ENCODE measurements around the gene TSPEAR. TPM values are rescaled to one million over a fixed set of nuclear protein-coding genes. Genes with fewer than 3 reads are reported as not detected.

The TSPEAR gene
- total RNA-seq, 1 experiment from 2014 or later: not detected

- TF ChIP-seq CTCF (IDR thresholded peaks at IDR 0.05; ENCODE audit: unreplicated experiment): no peak
- no peak overlapping the region for H3K27ac Mint-ChIP-seq (ENCODE audit: unreplicated experiment)
- H3K4me1 Mint-ChIP-seq (ENCODE audit: low read depth, unreplicated experiment): no peaks in the 10 kb centered on the region
- intact Hi-C loops (cut with micrococcal nuclease; ENCODE audit: unreplicated experiment): no loop called here
- peaks cover 41% of the 10 kb centered on the region for H3K27me3 Mint-ChIP-seq (ENCODE audit: unreplicated experiment)
- H3K9me3 Mint-ChIP-seq (ENCODE audit: low read depth, unreplicated experiment): no peaks in the 10 kb centered on the region
- CTCF ChIA-PET: no interaction called here
- no peak overlapping the region for H3K4me3 Mint-ChIP-seq (ENCODE audit: low read depth, unreplicated experiment)
- BruUV-seq (replicated peaks): no TSS peak
- DNase-seq: no peak
- no peaks in the 10 kb centered on the region for H3K36me3 Mint-ChIP-seq (ENCODE audit: insufficient read depth, unreplicated experiment)
Measured at GRCh38 chr21:44531606-44532564, 179.5 kb downstream of the TSPEAR start.

GRCh38 chr21:44530903-44531605 is 180.3 kb downstream of the TSPEAR start:
- intact Hi-C loops (cut with micrococcal nuclease; ENCODE audit: unreplicated experiment): no loop called here
- no peak for DNase-seq
- Mint-ChIP-seq H3K4me3 (ENCODE audit: low read depth, unreplicated experiment) (no peak overlapping the region), H3K27me3 (ENCODE audit: unreplicated experiment) (peaks cover 41% of the 10 kb centered on the region), H3K9me3 (ENCODE audit: low read depth, unreplicated experiment) (no peaks in the 10 kb centered on the region), H3K4me1 (ENCODE audit: low read depth, unreplicated experiment) (no peaks in the 10 kb centered on the region), H3K27ac (ENCODE audit: unreplicated experiment) (no peak overlapping the region), H3K36me3 (ENCODE audit: insufficient read depth, unreplicated experiment) (no peaks in the 10 kb centered on the region)
- no TSS peak for BruUV-seq (replicated peaks)
- CTCF ChIA-PET: no interaction called here
- TF ChIP-seq CTCF (IDR thresholded peaks at IDR 0.05; ENCODE audit: unreplicated experiment): no peak

GRCh38 chr21:44530221-44530902 is 181.0 kb downstream of the TSPEAR start:
- TF ChIP-seq CTCF (IDR thresholded peaks at IDR 0.05; ENCODE audit: unreplicated experiment): no peak
- Mint-ChIP-seq H3K4me1 (ENCODE audit: low read depth, unreplicated experiment) (no peaks in the 10 kb centered on the region), H3K27ac (ENCODE audit: unreplicated experiment) (no peak overlapping the region), H3K36me3 (ENCODE audit: insufficient read depth, unreplicated experiment) (no peaks in the 10 kb centered on the region), H3K4me3 (ENCODE audit: low read depth, unreplicated experiment) (no peak overlapping the region), H3K9me3 (ENCODE audit: low read depth, unreplicated experiment) (no peaks in the 10 kb centered on the region), H3K27me3 (ENCODE audit: unreplicated experiment) (peaks cover 41% of the 10 kb centered on the region)
- CTCF ChIA-PET: no interaction called here
- no peak for DNase-seq
- no TSS peak for BruUV-seq (replicated peaks)
- intact Hi-C loops (cut with micrococcal nuclease; ENCODE audit: unreplicated experiment): no loop called here

- no peak overlapping the region for H3K4me3 Mint-ChIP-seq (ENCODE audit: low read depth, unreplicated experiment)
Measured at GRCh38 chr21:44529503-44530125, 181.8 kb downstream of the TSPEAR start.

More at GRCh38 chr21:44529503-44530125, 181.8 kb downstream of the TSPEAR start:
- BruUV-seq (replicated peaks): no TSS peak
- no peak for DNase-seq
- TF ChIP-seq CTCF (IDR thresholded peaks at IDR 0.05; ENCODE audit: unreplicated experiment): no peak
- H3K4me1 Mint-ChIP-seq (ENCODE audit: low read depth, unreplicated experiment): no peaks in the 10 kb centered on the region
- CTCF ChIA-PET: no interaction called here
- no peaks in the 10 kb centered on the region for H3K36me3 Mint-ChIP-seq (ENCODE audit: insufficient read depth, unreplicated experiment)
- H3K27me3 Mint-ChIP-seq (ENCODE audit: unreplicated experiment): peaks cover 41% of the 10 kb centered on the region
- H3K9me3 Mint-ChIP-seq (ENCODE audit: low read depth, unreplicated experiment): no peaks in the 10 kb centered on the region
- H3K27ac Mint-ChIP-seq (ENCODE audit: unreplicated experiment): no peak overlapping the region
- intact Hi-C loops (cut with micrococcal nuclease; ENCODE audit: unreplicated experiment): no loop called here

Measured in Calu3 (cell line).